ENCODE results near the gene SMIM38. TPM values are rescaled to one million over a fixed set of nuclear protein-coding genes. Genes with fewer than 3 reads are reported as not detected.

SMIM38 gene
- total RNA-seq: 0.30 and 1.0 TPM in 2 replicates

DNA sequence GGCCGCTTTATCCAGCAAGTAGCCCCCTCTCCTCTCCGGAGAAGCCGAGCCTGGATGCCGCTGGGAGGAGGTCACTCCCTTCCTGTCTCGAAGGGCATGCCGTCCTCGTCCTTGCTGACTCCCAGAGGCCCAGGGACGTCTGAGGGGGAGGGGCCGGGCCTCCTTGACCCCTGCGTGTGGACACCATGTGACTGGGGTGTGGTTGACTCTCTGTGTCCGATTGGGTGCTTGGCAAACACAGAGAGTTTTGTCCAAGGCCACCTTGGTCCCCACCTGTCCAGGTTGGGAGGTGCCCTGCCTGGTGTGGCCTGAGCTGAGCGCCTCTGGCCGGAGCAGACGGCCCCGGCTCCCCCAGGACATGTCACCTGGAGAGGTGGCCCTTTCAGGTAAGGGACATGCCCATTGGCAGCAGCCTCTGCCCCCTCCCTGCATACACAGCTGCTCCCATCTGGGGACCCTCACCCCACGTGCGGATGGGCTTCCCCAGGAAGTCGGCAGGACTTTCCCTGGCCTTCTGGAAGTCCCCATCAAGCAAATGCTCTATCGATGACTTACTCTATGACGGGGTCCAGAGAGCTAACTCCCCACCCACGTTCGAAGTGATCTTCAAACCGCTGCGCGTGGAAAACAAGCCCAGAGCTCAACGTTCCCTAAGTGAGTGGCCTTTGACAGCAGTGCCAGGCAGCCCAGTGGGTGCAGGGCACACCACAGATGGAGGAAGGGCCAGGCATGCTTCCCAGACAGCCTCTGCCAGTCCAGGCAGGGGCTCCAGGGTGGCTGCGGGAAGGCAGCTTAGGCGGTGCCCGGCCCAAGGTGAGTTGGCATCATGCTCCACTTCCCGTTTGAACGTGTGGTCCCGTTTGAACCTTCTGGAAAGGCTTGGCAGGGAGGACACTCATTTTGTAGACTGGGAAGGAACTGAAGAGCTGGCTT lies at the start of gene SMIM38:
Gene SMIM38, plus strand, starts transcription at position 634 of the 933 bp plus-strand sequence. CDS start 1,912 bp downstream, outside the sequence.

Other genes starting within 250 kb of the SMIM38 start
- gene MRGPRD, start 174.9 kb upstream of the SMIM38 start, total RNA-seq: not detected in 2 replicates
- gene MRGPRF, start 142.7 kb upstream of the SMIM38 start, total RNA-seq: 9.8 and 14.7 TPM in 2 replicates
- gene TPCN2, start 107.0 kb upstream of the SMIM38 start, total RNA-seq: 8.0 and 11.0 TPM in 2 replicates
- 2.9 TPM in 1 of 2 replicates, not detected in the other for gene MYEOV, start 138.2 kb downstream of the SMIM38 start, total RNA-seq